ENCODE results near the gene MST1. TPM values are rescaled to one million over a fixed set of nuclear protein-coding genes. Genes with fewer than 3 reads are reported as not detected.

MST1 gene
- total and polyA plus RNA-seq, 8 donors = 12.5 to 59.7 (median 35.5) TPM

- Histone ChIP-seq H3K36me3 (peaks cover 0 to 54% of the 10 kb centered on the region in 2 donors), H3K27ac (peak overlapping the region; percentile 93 to 98), H3K9me3 (no peaks in the 10 kb centered on the region), H3K27me3 (no peaks in the 10 kb centered on the region), H3K4me3 (peak overlapping the region; percentile 95 to 99), H3K4me1 (peaks cover 26 to 66% of the 10 kb centered on the region in 2 donors)
- DNase-seq = peak in 1 of 4 donors; percentile 73
- no peak for ATAC-seq
- intact Hi-C loops (cut with DNase I) = no loop called here
- no peak for TF ChIP-seq CTCF (IDR thresholded peaks at IDR 0.05)
These were observed 33.6 kb upstream of the MST1 start for GRCh38 chr3:49722896-49723295.

GRCh38 chr3:49721896-49722781, 32.9 kb upstream of the MST1 start:
- peak overlapping the region; percentile 95 to 99 for H3K4me3 ChIP-seq
- intact Hi-C loops (cut with DNase I) = no loop called here
- no peak for TF ChIP-seq CTCF (IDR thresholded peaks at IDR 0.05)
- H3K9me3 ChIP-seq = no peaks in the 10 kb centered on the region
- peaks cover 0 to 50% of the 10 kb centered on the region in 2 donors for H3K36me3 ChIP-seq
- DNase-seq = peak in 1 of 4 donors; percentile 68
- H3K4me1 ChIP-seq = peaks cover 26 to 66% of the 10 kb centered on the region in 2 donors
- no peak for ATAC-seq
- no peaks in the 10 kb centered on the region for H3K27me3 ChIP-seq
- H3K27ac ChIP-seq = no peak overlapping the region

- DNase-seq = no peak
- Histone ChIP-seq H3K4me3 (no peak overlapping the region), H3K27me3 (no peaks in the 10 kb centered on the region), H3K4me1 (peaks cover 26 to 66% of the 10 kb centered on the region in 2 donors), H3K36me3 (peaks cover 0 to 50% of the 10 kb centered on the region in 2 donors), H3K27ac (no peak overlapping the region), H3K9me3 (no peaks in the 10 kb centered on the region)
- intact Hi-C loops (cut with DNase I) = no loop called here
- no peak for TF ChIP-seq CTCF (IDR thresholded peaks at IDR 0.05)
- ATAC-seq = no peak
These were observed 32.3 kb upstream of the MST1 start for GRCh38 chr3:49721596-49721895.

- DNase-seq (no peak), ATAC-seq (no peak)
- intact Hi-C loops (cut with DNase I) = no loop called here
- no peak for TF ChIP-seq CTCF (IDR thresholded peaks at IDR 0.05)
- Histone ChIP-seq H3K27ac (no peak overlapping the region), H3K27me3 (no peaks in the 10 kb centered on the region), H3K36me3 (peaks cover 0 to 50% of the 10 kb centered on the region in 2 donors), H3K4me1 (peaks cover 26 to 66% of the 10 kb centered on the region in 2 donors), H3K9me3 (no peaks in the 10 kb centered on the region), H3K4me3 (no peak overlapping the region)
These were observed 31.8 kb upstream of the MST1 start for GRCh38 chr3:49720855-49721595.
